Gastroesophageal sphincter (tissue), 4 donors: Measurements from ENCODE around the gene NTNG2. TPM values are rescaled to one million over a fixed set of nuclear protein-coding genes. Genes with fewer than 3 reads are reported as not detected.

Experiments used
- ATAC-seq: fragments of 150-250 bp; one replicate; pipeline ENCODE4 v1.9.1; 2016; ENCODE audit warnings: mild to moderate bottlenecking, moderate library complexity
- H3K27ac ChIP-seq, 4 donors: fragments of 200-600 bp; sonication (generic) in 3 of 4; 1 replicate in 3 of 4; 2 replicates in 1 of 4; pipeline ENCODE4 v1.5.1; 2016 to 2019
- H3K27me3 ChIP-seq: fragments of 200-600 bp; sonication (generic); one replicate; pipeline ENCODE4 v1.5.1; 2019
- H3K36me3 ChIP-seq, 2 donors: fragments of 200-600 bp; sonication (generic); one replicate each; pipeline ENCODE4 v1.5.1; 2019; ENCODE audit warnings: control low read depth in 1 of 2
- H3K4me1 ChIP-seq, 3 donors: fragments of 200-600 bp; sonication (generic); 1 replicate in 2 of 3; 2 replicates in 1 of 3; pipeline ENCODE4 v1.5.1; 2016 to 2019; ENCODE audit warnings: control low read depth in 2 of 3
- H3K4me3 ChIP-seq, 2 donors: fragments of 200-600 bp; sonication (generic); one replicate each; pipeline ENCODE4 v1.5.1; 2019; ENCODE audit warnings: mild to moderate bottlenecking in 1 of 2, moderate library complexity in 1 of 2
- H3K9me3 ChIP-seq, 3 donors: fragments of 200-600 bp; sonication (generic); one replicate each; pipeline ENCODE4 v1.5.1; 2017 to 2019; ENCODE audit warnings: control low read depth in 2 of 3
- CTCF ChIP-seq, 4 experiments: fragments of 200-600 bp in 2 of 4; fragments of 450-650 bp in 2 of 4; sonication (generic) in 1 of 4; IDR thresholded peaks; one replicate each; pipeline ENCODE4 v1.5.1; 2017 to 2019; ENCODE audit warnings: antibody characterized with exemption in 4 of 4, mild to moderate bottlenecking in 2 of 4, moderate library complexity in 2 of 4
- EP300 ChIP-seq: sonication (generic); formaldehyde crosslinking; IDR thresholded peaks from one replicate; pipeline ENCODE4 v1.6.1; 2017; ENCODE audit warnings: antibody characterized with exemption, mild to moderate bottlenecking
- POLR2A ChIP-seq, 2 donors: fragments of 450-650 bp; IDR thresholded peaks; one replicate each; pipeline ENCODE4 v1.6.1; 2017; ENCODE audit warnings: antibody characterized with exemption in 2 of 2, mild to moderate bottlenecking in 2 of 2, moderate library complexity in 1 of 2
- POLR2AphosphoS5 ChIP-seq: sonication (generic); formaldehyde crosslinking; IDR thresholded peaks from one replicate; pipeline ENCODE4 v1.6.1; 2017; ENCODE audit warnings: antibody characterized with exemption
- WGBS, 2 donors: methylation state at CpG; one replicate each; pipeline ENCODE4 v1.1.5; 2018; ENCODE audit warnings: low coverage in 1 of 2; 5-methylcytosine and 5-hydroxymethylcytosine counted together
- total RNA-seq, 4 donors: library from RNA; depleted of rRNA; stranded (reverse); fragments of >200 nt; gene quantifications; one replicate each; pipeline ENCODE4 v1.1.0, GENCODE V29; 2016

Gene NTNG2
- total RNA-seq, 4 donors from 2014 or later: 0.81 to 1.6 (median 1.3) TPM

GRCh38 chr9:132124800-132125199 is 37.1 kb upstream of the NTNG2 start:
- no peak for ATAC-seq
- Histone ChIP-seq H3K4me1 (no peaks in the 10 kb centered on the region), H3K4me3 (no peak overlapping the region), H3K36me3 (no peaks in the 10 kb centered on the region), H3K27me3 (peaks cover 88% of the 10 kb centered on the region), H3K9me3 (no peaks in the 10 kb centered on the region), H3K27ac (no peak overlapping the region)
- TF ChIP-seq POLR2A (IDR thresholded peaks at IDR 0.05): no peak
- TF ChIP-seq EP300: no peak
- TF ChIP-seq POLR2AphosphoS5: no peak
- WGBS, 2 donors: 17 to 27% methylated on average over 1 to 6 of the region's 6 CpGs

- H3K36me3 ChIP-seq: no peaks in the 10 kb centered on the region
- TF ChIP-seq EP300: no peak
- TF ChIP-seq POLR2A (IDR thresholded peaks at IDR 0.05): no peak
- TF ChIP-seq POLR2AphosphoS5: no peak
- no peak for TF ChIP-seq CTCF (IDR thresholded peaks at IDR 0.05)
- no peak for ATAC-seq
- H3K27ac ChIP-seq: no peak overlapping the region
- 25 to 50% methylated on average over 1 to 7 of the region's 7 CpGs for WGBS, 2 donors
- H3K9me3 ChIP-seq: no peaks in the 10 kb centered on the region
- H3K27me3 ChIP-seq: peaks cover 88% of the 10 kb centered on the region
- H3K4me3 ChIP-seq: no peak overlapping the region
- no peaks in the 10 kb centered on the region for H3K4me1 ChIP-seq
Measured at GRCh38 chr9:132125361-132125760, 36.5 kb upstream of the NTNG2 start.

- ATAC-seq: no peak
- H3K27ac ChIP-seq: no peak overlapping the region
- no peaks in the 10 kb centered on the region for H3K9me3 ChIP-seq
- no peaks in the 10 kb centered on the region for H3K36me3 ChIP-seq
- peaks cover 89% of the 10 kb centered on the region for H3K27me3 ChIP-seq
- no peaks in the 10 kb centered on the region for H3K4me1 ChIP-seq
- WGBS, 2 donors: 22 to 43% methylated on average over 7 to 18 of the region's 20 CpGs
- TF ChIP-seq CTCF (IDR thresholded peaks at IDR 0.05): no peak
- no peak for TF ChIP-seq POLR2AphosphoS5
- H3K4me3 ChIP-seq: no peak overlapping the region
Measured at GRCh38 chr9:132125944-132126679, 35.7 kb upstream of the NTNG2 start.

- no peak for ATAC-seq
- Histone ChIP-seq H3K36me3 (no peaks in the 10 kb centered on the region), H3K27me3 (peaks cover 87% of the 10 kb centered on the region), H3K4me3 (no peak overlapping the region), H3K4me1 (no peaks in the 10 kb centered on the region), H3K9me3 (no peaks in the 10 kb centered on the region), H3K27ac (no peak overlapping the region)
- no peak for TF ChIP-seq CTCF (IDR thresholded peaks at IDR 0.05)
- no peak for TF ChIP-seq POLR2A (IDR thresholded peaks at IDR 0.05)
- TF ChIP-seq POLR2AphosphoS5: no peak
- TF ChIP-seq EP300: no peak
- WGBS, 2 donors: 57 to 70% methylated on average over 9 to 13 of the region's 13 CpGs
Measured at GRCh38 chr9:132126680-132127236, 35.1 kb upstream of the NTNG2 start.

- 56% methylated on average over 11 of the region's 15 CpGs; no CpG with 5 or more reads in 1 of the 2 donors for WGBS, 2 donors
- H3K36me3 ChIP-seq: no peaks in the 10 kb centered on the region
- H3K27ac ChIP-seq: no peak overlapping the region
- H3K27me3 ChIP-seq: peaks cover 87% of the 10 kb centered on the region
- H3K9me3 ChIP-seq: no peaks in the 10 kb centered on the region
- no peaks in the 10 kb centered on the region for H3K4me1 ChIP-seq
- no peak for ATAC-seq
- no peak for TF ChIP-seq CTCF (IDR thresholded peaks at IDR 0.05)
- TF ChIP-seq EP300: no peak
- TF ChIP-seq POLR2AphosphoS5: no peak
- H3K4me3 ChIP-seq: no peak overlapping the region
Measured at GRCh38 chr9:132127888-132128534, 33.8 kb upstream of the NTNG2 start.
